Keratinocyte (primary cell): ENCODE measurements around the gene TSC22D2.

ENCODE experiments used
- EZH2 ChIP-seq: IDR thresholded peaks from one replicate; pipeline ENCODE4 v1.6.1; 2012; ENCODE audit warnings: inconsistent platforms, mild to moderate bottlenecking, low read length, moderate library complexity
- TF ChIP-seq, protein P1 (sequence below), 3 experiments: IDR thresholded peaks in 1 of 3; conservative IDR thresholded peaks in 1 of 3; optimal IDR thresholded peaks in 1 of 3; 2 replicates in 2 of 3; 3 replicates in 1 of 3; pipeline versions ENCODE3 to v1.5.1; 2011; ENCODE audit warnings: low read length in 3 of 3, mild to moderate bottlenecking in 3 of 3, moderate library complexity in 2 of 3, control low read depth in 1 of 3, inconsistent platforms in 1 of 3; ENCODE audit not compliant: insufficient read depth in 2 of 3; ENCODE audit errors: extremely low read depth in 1 of 3

DNA sequence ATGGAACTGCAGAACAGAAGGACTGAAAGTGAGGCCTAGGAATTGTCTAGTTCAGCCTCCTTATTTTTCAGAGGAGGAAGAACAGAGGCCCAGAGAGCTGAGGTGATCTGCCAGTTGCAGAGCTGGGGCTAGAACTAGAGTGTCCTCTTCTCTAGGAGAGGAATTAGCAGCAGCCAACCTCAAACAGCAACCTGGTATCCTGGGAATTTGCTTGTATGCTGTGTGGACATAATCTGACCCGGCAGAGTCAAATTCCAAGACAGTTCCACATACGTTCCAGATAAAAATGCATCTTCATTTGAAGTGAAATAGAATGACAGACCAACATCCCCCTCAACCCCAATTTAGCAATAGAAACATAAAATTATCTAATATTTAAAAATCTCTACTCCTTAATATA is 13.5 kb upstream of the TSC22D2 start:
- TF ChIP-seq, protein P1, sequence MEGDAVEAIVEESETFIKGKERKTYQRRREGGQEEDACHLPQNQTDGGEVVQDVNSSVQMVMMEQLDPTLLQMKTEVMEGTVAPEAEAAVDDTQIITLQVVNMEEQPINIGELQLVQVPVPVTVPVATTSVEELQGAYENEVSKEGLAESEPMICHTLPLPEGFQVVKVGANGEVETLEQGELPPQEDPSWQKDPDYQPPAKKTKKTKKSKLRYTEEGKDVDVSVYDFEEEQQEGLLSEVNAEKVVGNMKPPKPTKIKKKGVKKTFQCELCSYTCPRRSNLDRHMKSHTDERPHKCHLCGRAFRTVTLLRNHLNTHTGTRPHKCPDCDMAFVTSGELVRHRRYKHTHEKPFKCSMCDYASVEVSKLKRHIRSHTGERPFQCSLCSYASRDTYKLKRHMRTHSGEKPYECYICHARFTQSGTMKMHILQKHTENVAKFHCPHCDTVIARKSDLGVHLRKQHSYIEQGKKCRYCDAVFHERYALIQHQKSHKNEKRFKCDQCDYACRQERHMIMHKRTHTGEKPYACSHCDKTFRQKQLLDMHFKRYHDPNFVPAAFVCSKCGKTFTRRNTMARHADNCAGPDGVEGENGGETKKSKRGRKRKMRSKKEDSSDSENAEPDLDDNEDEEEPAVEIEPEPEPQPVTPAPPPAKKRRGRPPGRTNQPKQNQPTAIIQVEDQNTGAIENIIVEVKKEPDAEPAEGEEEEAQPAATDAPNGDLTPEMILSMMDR (optimal IDR thresholded peaks at IDR 0.05 in 1 of 3, IDR thresholded peaks at IDR 0.05 in 1 of 3, conservative IDR thresholded peaks at IDR 0.05 in 1 of 3; ENCODE audit: extremely low read depth in 1 of 3, insufficient read depth in 2 of 3, low read length in 3 of 3) = no peak
- no peak for TF ChIP-seq EZH2
